Activated gamma-delta T cell treated with Interleukin-2 at 50 U/mL for 16 hours (primary cell): ENCODE results near the gene RBMY1J.
"Not testable (repeated sequence)": the region's sequence is repeated elsewhere in the genome, so short reads cannot be mapped to it uniquely, and the experiment has no call there.

Experiments
- DNase-seq: peaks from one replicate; pipeline ENCODE4 v3.0.0-alpha.2; 2020

Gene RBMY1J

DNA sequence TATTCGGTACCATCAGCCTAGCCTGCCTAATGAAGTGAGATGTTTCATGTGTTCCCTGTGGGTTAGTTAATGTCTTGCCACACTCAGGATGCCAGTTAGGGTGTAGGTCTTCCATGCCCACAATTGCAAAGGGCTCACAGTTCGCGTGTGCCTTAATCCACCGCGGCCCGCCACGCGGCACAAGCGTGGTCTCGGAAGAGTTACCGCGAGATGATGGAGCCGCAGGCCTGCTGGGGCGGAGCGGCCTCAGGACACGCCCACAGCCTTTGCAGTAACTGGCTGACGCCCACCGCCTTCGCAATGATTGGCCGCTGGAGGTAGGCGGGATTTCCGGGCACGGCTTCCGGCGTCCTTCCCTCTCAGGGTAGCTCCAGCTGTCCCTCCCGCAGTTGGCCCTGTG lies at the start of gene RBMY1J:
TSS of gene RBMY1J (plus strand) at position 301 of the 400 bp plus-strand sequence. CDS start 2,038 bp downstream, outside the sequence.
- not testable (repeated sequence) for DNase-seq

DNA sequence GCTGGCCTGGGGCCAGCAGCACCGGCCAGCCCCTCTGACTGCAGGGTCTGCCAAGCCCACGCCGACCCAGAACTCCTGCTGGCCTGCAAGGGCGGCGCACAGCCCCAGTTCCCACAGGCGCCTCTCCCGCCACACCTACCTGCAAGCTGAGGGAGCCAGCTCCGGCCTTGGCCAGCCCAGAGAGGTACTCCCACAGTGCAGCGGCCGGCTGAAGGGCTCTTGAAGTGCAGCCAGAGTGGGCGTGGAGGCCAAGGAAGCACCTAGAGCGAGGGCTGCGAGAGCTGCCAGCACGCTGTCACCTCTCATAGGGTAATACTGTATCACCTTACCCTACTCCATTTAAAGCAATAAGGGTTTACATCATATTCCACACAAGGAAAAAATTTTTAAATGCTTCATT lies 35.8 kb upstream of the RBMY1J start:
- DNase-seq = no peak

DNA sequence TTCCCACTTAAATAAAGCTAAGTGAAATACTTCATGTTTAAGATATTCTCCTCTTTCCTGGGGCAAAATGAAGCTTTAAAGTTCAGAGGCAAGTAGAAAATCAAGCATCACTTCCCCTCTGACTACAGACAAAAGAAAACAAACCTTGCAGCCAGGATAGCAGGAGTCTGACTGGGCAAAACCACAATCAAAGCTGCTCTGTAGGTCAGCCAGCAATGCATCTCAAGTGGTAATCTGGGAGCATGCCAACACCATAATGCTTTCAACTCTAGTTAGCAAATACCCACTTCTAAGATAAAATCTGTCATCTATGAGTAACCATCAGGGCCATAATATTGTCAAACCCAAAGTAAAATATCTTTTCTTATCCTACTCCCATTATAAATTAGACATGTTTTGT lies 32.6 kb upstream of the RBMY1J start:
- DNase-seq = no peak

DNA sequence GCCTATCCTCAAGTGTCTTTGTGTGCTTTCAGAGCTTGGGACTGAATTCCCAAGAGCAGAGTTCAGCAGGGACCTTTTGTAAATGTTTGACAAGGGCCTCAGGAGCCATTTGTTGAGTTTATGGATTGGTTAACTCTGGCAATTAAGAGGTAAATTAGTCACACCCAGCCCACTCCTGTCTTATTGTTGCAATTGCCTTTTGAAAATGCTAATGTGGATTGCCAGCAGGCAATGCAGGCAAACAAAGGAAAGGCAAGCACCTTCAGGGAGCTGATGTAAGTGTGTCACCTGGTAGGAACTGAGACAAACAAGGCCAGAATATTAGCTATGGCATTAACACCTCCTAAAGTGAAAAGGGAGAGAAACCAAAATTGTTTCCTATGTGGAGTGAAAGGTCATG lies 29.7 kb upstream of the RBMY1J start:
- DNase-seq = no peak

DNA sequence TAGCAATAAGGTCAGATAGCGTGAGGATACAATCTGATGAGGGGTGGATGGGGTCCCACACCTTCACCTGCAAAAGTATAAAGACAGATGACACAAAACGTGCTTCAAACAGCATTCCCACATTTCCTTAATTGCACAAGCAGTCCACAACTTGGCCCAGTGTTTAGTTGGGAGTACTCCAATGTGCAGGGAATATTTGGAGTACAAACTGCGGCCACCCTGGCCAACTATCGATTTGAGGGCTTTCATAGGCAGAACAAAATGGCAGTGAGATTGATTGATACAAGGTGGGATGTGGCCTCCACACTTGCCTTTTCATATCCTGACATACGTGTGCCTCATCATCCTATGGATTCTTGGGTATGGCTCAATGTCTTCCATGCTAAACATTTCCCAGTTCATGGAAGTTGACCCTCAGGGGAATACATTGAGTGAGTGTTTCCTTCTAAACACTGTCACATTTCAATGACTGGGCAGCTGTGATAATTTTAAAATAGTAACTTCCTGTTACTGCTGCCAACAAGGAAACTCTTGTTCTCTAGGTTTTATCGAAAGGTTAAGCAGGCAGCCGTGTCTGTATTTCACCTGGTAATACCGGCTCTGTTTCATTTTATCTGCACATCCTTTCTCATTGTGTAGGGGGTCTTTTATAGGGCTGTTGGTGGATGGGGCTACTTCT lies 41.6 kb downstream of the RBMY1J start:
- not testable (repeated sequence) for DNase-seq

DNA sequence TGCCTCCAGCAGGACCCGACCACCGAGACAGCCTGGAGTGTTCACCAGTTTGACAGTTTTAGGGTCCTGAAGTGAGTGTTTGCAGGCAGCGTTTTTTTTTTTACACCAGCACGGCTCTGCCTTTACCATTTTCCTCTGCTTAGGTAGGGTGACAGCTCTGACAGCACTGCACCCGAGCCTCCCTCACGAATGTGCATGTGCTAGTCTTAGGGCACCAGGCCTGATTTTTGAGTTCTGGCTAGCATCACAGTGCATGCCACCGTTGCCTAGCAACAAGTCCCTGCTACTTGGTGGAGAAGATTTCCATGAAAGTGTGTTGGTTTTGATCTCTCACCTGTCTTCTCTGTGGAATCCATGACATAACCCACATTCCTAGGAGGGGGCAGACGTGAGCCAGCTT lies 52.3 kb downstream of the RBMY1J start:
- DNase-seq = not testable (repeated sequence)

DNA sequence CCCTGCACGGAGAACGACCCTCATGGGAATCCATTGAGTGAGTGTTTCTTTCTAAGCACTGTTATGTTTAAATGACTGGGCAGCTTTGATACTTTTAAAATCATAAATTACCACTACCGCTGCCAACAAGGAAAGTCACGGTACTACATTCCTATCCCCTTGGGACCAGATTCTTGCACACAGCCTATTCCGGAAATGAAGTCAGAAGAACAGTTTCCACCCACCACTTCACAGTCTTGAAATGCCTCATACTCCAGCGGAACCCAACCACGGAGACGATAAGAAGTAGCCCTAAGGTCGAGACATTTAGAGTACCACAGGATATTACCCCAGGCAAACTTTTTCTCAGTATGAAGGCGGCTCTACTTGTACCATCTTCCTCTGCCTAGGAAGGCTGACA lies 58.8 kb downstream of the RBMY1J start:
- not testable (repeated sequence) for DNase-seq
